ENCODE data around the gene QRICH2. TPM values are rescaled to one million over a fixed set of nuclear protein-coding genes. Genes with fewer than 3 reads are reported as not detected.
"Not testable (repeated sequence)": the region's sequence is repeated elsewhere in the genome, so short reads cannot be mapped to it uniquely, and the experiment has no call there.

Gene QRICH2
- total and polyA plus RNA-seq, 2 experiments from 2014 or later: 5.0 to 6.8 TPM

- DNase-seq (ENCODE audit: low read depth in 1 of 2, low spot score in 1 of 2): no peak
- H3K4me1 ChIP-seq (ENCODE audit: low read depth): peaks cover 7% of the 10 kb centered on the region
- no peak overlapping the region for H3K27ac ChIP-seq
- no peaks in the 10 kb centered on the region for H3K36me3 ChIP-seq
- no peaks in the 10 kb centered on the region for H3K9me3 ChIP-seq (ENCODE audit: low read depth)
- no peaks in the 10 kb centered on the region for H3K27me3 ChIP-seq
- TF ChIP-seq, protein P1, sequence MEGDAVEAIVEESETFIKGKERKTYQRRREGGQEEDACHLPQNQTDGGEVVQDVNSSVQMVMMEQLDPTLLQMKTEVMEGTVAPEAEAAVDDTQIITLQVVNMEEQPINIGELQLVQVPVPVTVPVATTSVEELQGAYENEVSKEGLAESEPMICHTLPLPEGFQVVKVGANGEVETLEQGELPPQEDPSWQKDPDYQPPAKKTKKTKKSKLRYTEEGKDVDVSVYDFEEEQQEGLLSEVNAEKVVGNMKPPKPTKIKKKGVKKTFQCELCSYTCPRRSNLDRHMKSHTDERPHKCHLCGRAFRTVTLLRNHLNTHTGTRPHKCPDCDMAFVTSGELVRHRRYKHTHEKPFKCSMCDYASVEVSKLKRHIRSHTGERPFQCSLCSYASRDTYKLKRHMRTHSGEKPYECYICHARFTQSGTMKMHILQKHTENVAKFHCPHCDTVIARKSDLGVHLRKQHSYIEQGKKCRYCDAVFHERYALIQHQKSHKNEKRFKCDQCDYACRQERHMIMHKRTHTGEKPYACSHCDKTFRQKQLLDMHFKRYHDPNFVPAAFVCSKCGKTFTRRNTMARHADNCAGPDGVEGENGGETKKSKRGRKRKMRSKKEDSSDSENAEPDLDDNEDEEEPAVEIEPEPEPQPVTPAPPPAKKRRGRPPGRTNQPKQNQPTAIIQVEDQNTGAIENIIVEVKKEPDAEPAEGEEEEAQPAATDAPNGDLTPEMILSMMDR (IDR thresholded peaks at IDR 0.05; ENCODE audit: low read depth, low read length): no peak
- H3K4me3 ChIP-seq: no peak overlapping the region
Measured at GRCh38 chr17:76261421-76262215, 46.5 kb downstream of the QRICH2 start.

GRCh38 chr17:76260669-76261068 is 47.4 kb downstream of the QRICH2 start:
- no peaks in the 10 kb centered on the region for H3K36me3 ChIP-seq
- H3K4me3 ChIP-seq: no peak overlapping the region
- TF ChIP-seq, protein P1 (IDR thresholded peaks at IDR 0.05; ENCODE audit: low read depth, low read length): no peak
- DNase-seq (ENCODE audit: low read depth in 1 of 2, low spot score in 1 of 2): no peak
- H3K27ac ChIP-seq: no peak overlapping the region
- no peaks in the 10 kb centered on the region for H3K27me3 ChIP-seq
- peaks cover 4% of the 10 kb centered on the region for H3K4me1 ChIP-seq (ENCODE audit: low read depth)
- H3K9me3 ChIP-seq (ENCODE audit: low read depth): no peaks in the 10 kb centered on the region

DNA sequence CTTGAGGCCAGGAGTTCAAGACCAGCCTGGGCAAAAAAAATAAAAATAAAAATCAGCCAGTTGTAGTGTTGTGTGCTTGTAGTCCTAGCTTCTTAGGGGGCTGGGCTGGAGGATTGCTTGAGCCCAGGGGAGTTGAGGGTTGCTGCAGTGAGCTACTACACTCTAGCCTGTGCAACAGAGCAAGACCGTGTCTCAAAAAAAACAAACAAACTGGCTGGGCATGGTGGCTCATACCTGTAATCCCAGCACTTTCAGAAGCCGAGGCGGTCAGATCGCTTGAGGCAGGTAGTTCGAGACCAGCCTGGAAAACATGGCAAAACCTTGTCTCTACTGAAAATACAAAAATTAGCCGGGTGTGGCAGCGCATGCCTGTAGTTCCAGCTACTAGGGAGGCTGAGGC is 47.9 kb downstream of the QRICH2 start:
- Histone ChIP-seq H3K9me3 (ENCODE audit: low read depth) (no peaks in the 10 kb centered on the region), H3K4me3 (no peak overlapping the region), H3K36me3 (no peaks in the 10 kb centered on the region), H3K4me1 (ENCODE audit: low read depth) (peaks cover 4% of the 10 kb centered on the region), H3K27me3 (no peaks in the 10 kb centered on the region), H3K27ac (no peak overlapping the region)
- DNase-seq (ENCODE audit: low read depth in 1 of 2, low spot score in 1 of 2): no peak
- TF ChIP-seq, protein P1 (IDR thresholded peaks at IDR 0.05; ENCODE audit: low read depth, low read length): no peak

GRCh38 chr17:76256430-76257050 is 51.5 kb downstream of the QRICH2 start:
- H3K36me3 ChIP-seq; H3K4me3 ChIP-seq; H3K9me3 ChIP-seq (ENCODE audit: low read depth); H3K27me3 ChIP-seq; H3K27ac ChIP-seq; DNase-seq (ENCODE audit: low read depth in 1 of 2, low spot score in 1 of 2); H3K4me1 ChIP-seq (ENCODE audit: low read depth): not testable (repeated sequence)

GRCh38 chr17:76255801-76256429 is 52.2 kb downstream of the QRICH2 start:
- Histone ChIP-seq H3K27me3 (no peaks in the 10 kb centered on the region), H3K9me3 (ENCODE audit: low read depth) (no peaks in the 10 kb centered on the region), H3K4me1 (ENCODE audit: low read depth) (peaks cover 3% of the 10 kb centered on the region), H3K36me3 (no peaks in the 10 kb centered on the region), H3K4me3 (no peak overlapping the region), H3K27ac (no peak overlapping the region)
- TF ChIP-seq, protein P1 (IDR thresholded peaks at IDR 0.05; ENCODE audit: low read depth, low read length): no peak
- no peak for DNase-seq (ENCODE audit: low read depth in 1 of 2, low spot score in 1 of 2)

GRCh38 chr17:76254275-76254674 is 53.8 kb downstream of the QRICH2 start:
- DNase-seq (ENCODE audit: low read depth in 1 of 2, low spot score in 1 of 2): no peak
- Histone ChIP-seq H3K27ac (no peak overlapping the region), H3K4me1 (ENCODE audit: low read depth) (peaks cover 3% of the 10 kb centered on the region), H3K36me3 (no peaks in the 10 kb centered on the region), H3K27me3 (no peaks in the 10 kb centered on the region), H3K4me3 (no peak overlapping the region), H3K9me3 (ENCODE audit: low read depth) (no peaks in the 10 kb centered on the region)
- TF ChIP-seq, protein P1 (IDR thresholded peaks at IDR 0.05; ENCODE audit: low read depth, low read length): no peak
